NK-92 treated with Interleukin-12 subunit alpha and Interleukin-12 subunit beta, amount 100 ng/mL, for 24 hours (cell line): Measurements from ENCODE around the gene GALNT17.

Source experiments
- DNase-seq: peaks from one replicate; lab custom pipeline; 2025; lab: John Stamatoyannopoulos, UW

GALNT17 gene

GRCh38 chr7:71750290-71750689, 618.3 kb downstream of the GALNT17 start:
- no peak for DNase-seq

GRCh38 chr7:71752171-71752935, 620.4 kb downstream of the GALNT17 start:
- DNase-seq = no peak

- DNase-seq = no peak
Observed at GRCh38 chr7:71753236-71753635, 621.3 kb downstream of the GALNT17 start.

- DNase-seq = no peak
Observed at GRCh38 chr7:71753956-71754664, 622.2 kb downstream of the GALNT17 start.

- no peak for DNase-seq
Observed at GRCh38 chr7:71754828-71755227, 622.9 kb downstream of the GALNT17 start.

GRCh38 chr7:71761336-71761735, 629.4 kb downstream of the GALNT17 start:
- DNase-seq = no peak
